Measurements from ENCODE around the gene FAM53A. TPM values are rescaled to one million over a fixed set of nuclear protein-coding genes. Genes with fewer than 3 reads are reported as not detected.
A peak's percentile ranks its signal among the peaks of the same experiment; 100 is the strongest.

FAM53A gene
- total and polyA plus RNA-seq, 2 of the 13 experiments (the other 11 are each of a cell fraction or from before 2014, with no cell fraction given), result 0.48 to 1.1 TPM

DNA sequence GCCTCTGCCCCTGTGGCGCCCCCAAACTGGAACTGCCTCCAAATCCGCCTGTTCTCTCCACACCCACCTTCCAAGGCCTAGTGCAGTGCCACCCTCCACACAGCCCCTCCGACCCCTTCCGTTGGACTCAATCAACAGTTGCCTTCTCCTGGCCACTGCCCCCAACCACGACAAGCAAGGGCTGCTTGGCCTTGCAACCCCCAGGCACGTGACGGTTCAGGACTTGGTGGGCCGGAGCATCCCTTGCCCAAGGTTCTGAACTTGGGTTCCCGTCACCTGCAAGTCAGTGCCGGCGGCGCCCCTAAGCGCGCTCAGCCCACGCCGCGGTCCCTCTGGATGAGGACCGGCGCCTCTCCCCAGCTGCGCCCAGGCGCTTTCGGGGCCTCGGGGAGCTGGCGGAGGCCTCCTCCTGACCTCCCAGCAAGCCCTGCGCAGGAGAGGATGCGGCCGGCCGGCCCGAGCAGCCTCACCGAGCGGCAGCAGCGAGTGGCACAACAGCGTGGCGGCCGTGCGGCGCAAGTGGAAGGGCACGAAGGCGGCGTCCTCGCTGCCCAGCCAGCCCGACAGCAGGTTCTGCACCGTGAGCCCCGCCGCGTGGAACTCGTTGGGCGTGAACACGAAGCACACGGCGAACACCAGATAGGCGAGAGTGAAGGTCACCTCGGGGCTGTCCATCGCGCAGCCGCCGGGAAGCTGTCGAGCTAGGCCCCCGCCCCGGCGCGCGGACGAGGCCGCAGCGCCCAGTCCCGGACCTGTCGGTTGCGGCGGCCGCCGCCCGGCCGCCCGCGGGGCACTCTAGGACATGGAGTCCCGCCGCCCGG lies 36.3 kb upstream of the FAM53A start (continued):
- TF ChIP-seq, protein P1, sequence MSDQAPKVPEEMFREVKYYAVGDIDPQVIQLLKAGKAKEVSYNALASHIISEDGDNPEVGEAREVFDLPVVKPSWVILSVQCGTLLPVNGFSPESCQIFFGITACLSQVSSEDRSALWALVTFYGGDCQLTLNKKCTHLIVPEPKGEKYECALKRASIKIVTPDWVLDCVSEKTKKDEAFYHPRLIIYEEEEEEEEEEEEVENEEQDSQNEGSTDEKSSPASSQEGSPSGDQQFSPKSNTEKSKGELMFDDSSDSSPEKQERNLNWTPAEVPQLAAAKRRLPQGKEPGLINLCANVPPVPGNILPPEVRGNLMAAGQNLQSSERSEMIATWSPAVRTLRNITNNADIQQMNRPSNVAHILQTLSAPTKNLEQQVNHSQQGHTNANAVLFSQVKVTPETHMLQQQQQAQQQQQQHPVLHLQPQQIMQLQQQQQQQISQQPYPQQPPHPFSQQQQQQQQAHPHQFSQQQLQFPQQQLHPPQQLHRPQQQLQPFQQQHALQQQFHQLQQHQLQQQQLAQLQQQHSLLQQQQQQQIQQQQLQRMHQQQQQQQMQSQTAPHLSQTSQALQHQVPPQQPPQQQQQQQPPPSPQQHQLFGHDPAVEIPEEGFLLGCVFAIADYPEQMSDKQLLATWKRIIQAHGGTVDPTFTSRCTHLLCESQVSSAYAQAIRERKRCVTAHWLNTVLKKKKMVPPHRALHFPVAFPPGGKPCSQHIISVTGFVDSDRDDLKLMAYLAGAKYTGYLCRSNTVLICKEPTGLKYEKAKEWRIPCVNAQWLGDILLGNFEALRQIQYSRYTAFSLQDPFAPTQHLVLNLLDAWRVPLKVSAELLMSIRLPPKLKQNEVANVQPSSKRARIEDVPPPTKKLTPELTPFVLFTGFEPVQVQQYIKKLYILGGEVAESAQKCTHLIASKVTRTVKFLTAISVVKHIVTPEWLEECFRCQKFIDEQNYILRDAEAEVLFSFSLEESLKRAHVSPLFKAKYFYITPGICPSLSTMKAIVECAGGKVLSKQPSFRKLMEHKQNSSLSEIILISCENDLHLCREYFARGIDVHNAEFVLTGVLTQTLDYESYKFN (CRISPR knock-in tag; conservative IDR thresholded peaks at IDR 0.05), result no peak
- no peak for TF ChIP-seq ZNF136 (CRISPR knock-in tag; IDR thresholded peaks at IDR 0.05; ENCODE audit: low read depth)
- peak; percentile 68 for TF ChIP-seq ZBTB7A (CRISPR knock-in tag; IDR thresholded peaks at IDR 0.05)
- TF ChIP-seq JDP2 (CRISPR knock-in tag; IDR thresholded peaks at IDR 0.05; ENCODE audit: borderline replicate concordance), result no peak
- no peak for TF ChIP-seq MAF1 (CRISPR knock-in tag; IDR thresholded peaks at IDR 0.05; ENCODE audit: borderline replicate concordance)
- no peak for TF ChIP-seq ZBTB21 (CRISPR knock-in tag; IDR thresholded peaks at IDR 0.05)
- TF ChIP-seq YY1 (IDR thresholded peaks at IDR 0.05; ENCODE audit: insufficient read depth, insufficient replicate concordance, low read depth, low read length), result no peak
- TF ChIP-seq SUZ12 (IDR thresholded peaks at IDR 0.05; ENCODE audit: low read depth, low read length), result no peak
- TF ChIP-seq ZNF713 (CRISPR knock-in tag; IDR thresholded peaks at IDR 0.05), result peak; percentile 80; the same call in 1 of the 2 replicates
- TF ChIP-seq TCF7L2 (IDR thresholded peaks at IDR 0.05; ENCODE audit: low read depth, low read length), result no peak
- 0 out of 2 replicates have a peak, but pooled peaks have one; percentile 15 for TF ChIP-seq SP4 (CRISPR knock-in tag; IDR thresholded peaks at IDR 0.05)
- TF ChIP-seq ONECUT2 (CRISPR knock-in tag; IDR thresholded peaks at IDR 0.05), result no peak
- no peak for TF ChIP-seq GATA4 (IDR thresholded peaks at IDR 0.05; ENCODE audit: borderline replicate concordance, low read depth)
- TF ChIP-seq PRMT3 (CRISPR knock-in tag; IDR thresholded peaks at IDR 0.05; ENCODE audit: borderline replicate concordance, low read depth), result 0 out of 2 replicates have a peak, but pooled peaks have one; percentile 40
- no peak for TF ChIP-seq MAFK (conservative IDR thresholded peaks at IDR 0.05 in 1 of 2, IDR thresholded peaks at IDR 0.05 in 1 of 2; ENCODE audit: low read length in 2 of 2)
- TF ChIP-seq POLR2A (IDR thresholded peaks at IDR 0.05; ENCODE audit: insufficient read depth in 1 of 2, low read depth in 2 of 2, low read length in 2 of 2), result no peak
- TF ChIP-seq, protein P2, sequence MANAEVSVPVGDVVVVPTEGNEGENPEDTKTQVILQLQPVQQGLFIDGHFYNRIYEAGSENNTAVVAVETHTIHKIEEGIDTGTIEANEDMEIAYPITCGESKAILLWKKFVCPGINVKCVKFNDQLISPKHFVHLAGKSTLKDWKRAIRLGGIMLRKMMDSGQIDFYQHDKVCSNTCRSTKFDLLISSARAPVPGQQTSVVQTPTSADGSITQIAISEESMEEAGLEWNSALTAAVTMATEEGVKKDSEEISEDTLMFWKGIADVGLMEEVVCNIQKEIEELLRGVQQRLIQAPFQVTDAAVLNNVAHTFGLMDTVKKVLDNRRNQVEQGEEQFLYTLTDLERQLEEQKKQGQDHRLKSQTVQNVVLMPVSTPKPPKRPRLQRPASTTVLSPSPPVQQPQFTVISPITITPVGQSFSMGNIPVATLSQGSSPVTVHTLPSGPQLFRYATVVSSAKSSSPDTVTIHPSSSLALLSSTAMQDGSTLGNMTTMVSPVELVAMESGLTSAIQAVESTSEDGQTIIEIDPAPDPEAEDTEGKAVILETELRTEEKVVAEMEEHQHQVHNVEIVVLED (CRISPR knock-in tag; IDR thresholded peaks at IDR 0.05; ENCODE audit: borderline replicate concordance), result no peak
- TF ChIP-seq JARID2 (CRISPR knock-in tag; IDR thresholded peaks at IDR 0.05; ENCODE audit: insufficient replicate concordance), result peak; percentile 27
- no peak for TF ChIP-seq ZNF749 (CRISPR knock-in tag; IDR thresholded peaks at IDR 0.05; ENCODE audit: borderline replicate concordance)
- TF ChIP-seq REPIN1 (CRISPR knock-in tag; IDR thresholded peaks at IDR 0.05; ENCODE audit: borderline replicate concordance, low read depth), result peak; percentile 30; the same call in 1 of the 2 replicates
- TF ChIP-seq TOE1 (CRISPR knock-in tag; IDR thresholded peaks at IDR 0.05), result no peak
- TF ChIP-seq SIN3B (IDR thresholded peaks at IDR 0.05; ENCODE audit: low read length), result no peak
- TF ChIP-seq MXD4 (CRISPR knock-in tag; IDR thresholded peaks at IDR 0.05), result no peak; the same call in 1 of the 2 replicates
- TF ChIP-seq TAF15 (IDR thresholded peaks at IDR 0.05; ENCODE audit: low read depth, low read length, poor library complexity, severe bottlenecking), result no peak
- TF ChIP-seq SRSF1 (optimal IDR thresholded peaks at IDR 0.05; ENCODE audit: low read depth, low read length), result no peak

Data from HepG2 (cell line).